IPS-NIHi7 (cell line): ENCODE data around the gene RPS2.

Experiments
- DNase-seq: peaks from one replicate; pipeline ENCODE4 v3.0.0; 2012; ENCODE audit warnings: mixed read lengths; ENCODE audit errors: extremely low spot score

Gene RPS2

DNA sequence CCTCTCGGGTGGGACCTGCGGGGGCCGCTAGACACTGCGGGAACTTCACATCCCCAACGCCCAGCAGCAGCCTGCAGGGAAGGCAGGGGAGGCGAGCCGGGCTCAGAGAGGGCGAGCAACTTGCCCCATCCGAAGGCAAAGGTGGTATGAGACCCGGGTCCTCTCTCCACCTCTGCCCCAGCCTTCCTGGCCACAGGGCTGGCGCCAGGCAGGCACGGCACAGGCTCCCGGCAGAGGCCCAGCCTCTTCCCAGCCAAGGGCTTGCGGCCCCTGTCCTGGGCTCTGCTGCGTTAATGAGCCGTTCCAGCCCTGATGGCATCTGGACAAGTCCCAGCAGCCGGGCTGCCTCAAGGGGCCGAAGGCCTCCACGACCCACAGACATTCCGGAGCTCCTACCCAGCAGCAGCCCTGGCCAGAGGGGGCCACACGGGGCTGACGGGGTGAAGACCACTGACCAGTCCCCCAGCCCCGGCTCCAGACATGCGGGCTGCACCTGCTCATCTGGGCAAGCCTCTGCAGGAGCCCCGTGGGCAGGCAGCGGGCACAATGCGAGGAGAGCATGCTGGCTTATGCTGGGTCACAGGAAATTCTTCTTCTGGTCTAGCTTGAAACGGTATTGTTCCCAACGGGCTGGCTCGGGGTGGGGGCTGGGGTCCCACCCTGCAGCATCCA, 45.2 kb downstream of the RPS2 start:
- no peak for DNase-seq

DNA sequence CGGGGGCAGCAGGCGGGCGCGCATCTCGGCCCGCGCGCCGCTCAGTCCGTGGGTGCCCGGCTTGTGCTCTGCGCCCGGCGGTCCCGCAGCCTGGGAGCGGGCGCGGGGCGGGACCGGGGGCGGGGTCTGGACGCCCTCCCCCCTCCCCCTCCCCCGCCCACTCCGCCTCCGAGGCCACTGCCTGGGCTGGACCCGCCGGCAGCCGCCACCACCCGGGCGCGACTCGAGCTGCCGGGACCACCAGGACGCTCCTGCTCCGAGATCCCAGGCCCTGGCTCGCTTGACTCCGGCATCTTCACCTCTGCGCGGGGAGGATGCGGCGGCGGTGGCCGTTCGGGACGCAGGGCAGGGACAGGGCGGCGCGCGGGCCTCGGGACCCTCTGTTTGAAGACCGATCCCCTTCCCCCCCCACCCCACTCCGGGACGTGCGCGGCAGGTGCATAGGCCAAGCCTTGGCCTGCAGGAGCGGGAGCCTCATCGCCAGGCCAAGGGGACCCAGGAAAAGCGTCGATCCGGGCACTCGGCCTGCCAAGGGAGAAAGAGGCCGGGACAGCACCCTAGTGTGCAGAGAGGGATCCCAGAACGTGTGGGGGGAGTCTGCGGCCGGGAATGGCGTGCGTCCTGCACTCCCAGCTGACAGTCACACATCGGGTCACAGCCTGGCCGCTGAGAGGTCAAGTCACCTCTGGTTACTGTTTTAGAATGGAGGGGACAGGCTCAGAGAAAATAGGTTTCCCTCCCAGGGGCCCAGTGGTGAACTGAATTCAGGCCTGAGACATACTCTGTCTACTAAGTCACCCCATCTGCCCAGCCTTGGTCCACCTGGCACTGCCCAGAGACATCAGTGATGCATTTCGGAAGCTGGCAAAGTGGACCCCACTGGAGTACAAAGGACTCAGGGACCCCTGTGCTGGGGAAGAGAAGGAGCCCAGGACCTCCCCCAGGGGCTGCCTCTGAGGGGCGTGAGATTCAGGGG, 46.0 kb downstream of the RPS2 start, which contains the start of gene HS3ST6:
Gene HS3ST6 (minus strand): TSS at position 65 of the 976 bp plus-strand sequence. CDS start 92 bp downstream, outside the sequence.
- DNase-seq: peak; percentile 67

DNA sequence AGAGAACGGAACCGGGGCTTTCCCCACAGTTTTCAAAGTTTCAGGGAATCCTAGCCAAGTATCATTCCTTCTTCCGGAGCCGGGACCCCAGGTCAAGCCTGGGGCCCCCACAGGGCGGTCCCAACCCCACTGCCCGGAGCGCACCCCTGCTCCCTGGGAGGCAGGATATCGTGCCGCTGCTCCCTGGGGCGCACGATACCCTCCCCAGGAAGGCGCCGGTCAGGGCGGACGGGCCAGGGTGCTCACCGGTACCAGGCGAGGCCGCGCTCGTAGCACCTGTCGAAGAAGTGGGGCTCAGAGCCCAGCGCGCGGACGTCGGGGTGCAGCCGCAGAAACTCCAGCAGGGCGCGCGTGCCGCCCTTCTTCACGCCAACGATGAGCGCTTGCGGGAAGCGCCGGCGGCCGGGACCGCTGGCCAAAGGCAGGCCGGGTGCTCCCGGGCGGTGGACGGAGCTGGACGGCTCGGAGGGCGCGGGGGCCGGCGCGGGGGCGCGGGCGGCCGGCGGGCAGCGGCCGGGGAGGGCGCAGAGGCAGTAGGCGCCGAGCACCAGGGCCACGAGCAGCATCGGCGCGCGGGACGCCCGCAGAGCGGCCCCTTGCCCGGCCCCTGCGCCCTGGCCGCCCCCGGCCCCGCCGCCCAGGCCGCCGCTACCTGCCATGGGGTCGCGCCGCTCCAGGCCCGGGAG, 46.8 kb downstream of the RPS2 start:
- no peak for DNase-seq

DNA sequence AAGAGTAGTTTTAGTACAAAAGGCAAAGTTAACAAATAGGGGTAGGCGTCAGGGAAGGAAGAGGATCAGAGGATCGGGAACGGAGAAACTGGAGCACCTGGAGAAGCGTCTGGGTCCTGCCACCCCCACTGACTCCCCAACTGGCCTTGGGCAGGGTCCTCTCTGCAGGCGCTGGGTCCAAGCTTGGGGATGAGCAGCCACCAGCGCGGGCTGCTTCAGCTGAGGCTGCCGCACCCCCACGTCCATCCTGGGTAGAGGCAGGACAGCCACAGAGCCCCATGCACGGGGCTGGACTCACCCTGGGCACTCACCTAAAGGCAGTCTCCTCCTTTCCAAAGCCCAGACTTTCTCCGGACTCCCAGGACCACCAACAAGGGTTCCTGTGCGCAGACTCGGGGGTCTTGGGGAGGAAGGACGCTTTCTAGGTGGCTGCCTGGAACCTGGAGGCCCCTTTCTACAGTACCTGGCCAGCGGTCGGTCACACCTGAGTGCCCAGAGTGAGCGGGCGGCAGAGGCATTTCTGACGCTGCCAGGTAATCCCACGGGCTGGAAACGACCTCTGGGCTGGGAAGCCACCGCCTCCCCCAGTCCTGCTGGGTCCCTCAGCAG, 47.5 kb downstream of the RPS2 start:
- no peak for DNase-seq

DNA sequence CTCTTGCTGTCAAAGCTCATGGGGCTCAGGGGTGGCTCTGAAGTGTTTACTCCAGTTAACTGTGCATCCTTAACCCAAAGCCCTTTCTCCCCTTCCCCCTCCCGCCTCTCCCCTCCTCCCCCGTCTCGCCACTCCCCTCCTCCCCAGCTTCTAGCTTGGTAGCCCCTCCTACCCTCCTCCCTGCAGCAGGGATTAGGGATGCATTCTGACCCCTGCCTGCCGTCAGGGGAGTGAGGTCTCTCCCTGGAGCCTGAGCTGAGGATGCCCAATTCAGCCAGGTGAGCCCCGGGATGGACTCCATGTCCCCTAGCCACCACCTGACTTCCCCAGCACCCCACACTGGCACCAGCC, 48.0 kb downstream of the RPS2 start:
- peak; percentile 65 for DNase-seq

DNA sequence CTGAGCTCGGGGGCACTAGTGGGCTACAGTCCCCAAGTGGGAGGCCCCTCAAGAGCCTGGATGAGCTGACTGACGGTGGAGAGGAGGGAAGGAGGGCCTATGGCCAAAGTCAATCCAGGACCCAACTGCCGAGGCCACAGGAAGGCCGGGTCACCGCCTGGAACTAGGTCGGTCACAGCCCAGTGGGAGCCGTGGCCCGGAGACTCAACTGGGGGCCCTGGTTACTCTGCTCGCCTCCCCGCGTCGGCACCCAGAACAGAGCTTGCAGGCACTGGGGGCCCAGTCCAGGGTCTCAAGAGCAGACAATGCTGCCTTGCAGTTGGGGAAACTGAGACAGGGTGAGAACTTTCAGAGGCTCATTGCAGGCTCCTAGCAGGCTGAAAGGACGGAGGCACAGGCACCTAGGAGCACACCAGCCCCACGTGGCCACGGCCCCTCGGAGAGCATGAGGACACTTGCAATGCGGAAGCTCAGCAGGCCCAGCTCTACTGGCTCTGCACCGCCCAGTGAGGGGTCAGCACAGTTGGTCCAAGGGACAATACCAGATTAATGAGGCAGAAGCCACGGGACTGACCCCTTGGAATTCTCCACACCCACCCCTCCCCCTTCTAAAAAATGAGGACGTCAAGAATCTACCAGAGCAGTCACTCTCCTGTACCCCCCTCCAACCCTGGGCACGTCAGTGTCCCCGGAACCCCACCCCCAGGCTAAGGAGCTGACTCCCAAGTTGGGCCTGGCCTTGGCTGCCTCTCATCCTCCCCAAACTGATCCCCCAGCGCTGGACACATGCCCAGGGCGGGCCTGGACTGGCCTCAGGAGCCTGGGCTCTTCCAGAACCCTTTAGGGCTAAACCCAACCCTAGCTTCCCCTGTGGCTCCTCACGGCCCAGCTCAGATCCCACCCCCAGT, 48.6 kb downstream of the RPS2 start:
- DNase-seq: no peak

DNA sequence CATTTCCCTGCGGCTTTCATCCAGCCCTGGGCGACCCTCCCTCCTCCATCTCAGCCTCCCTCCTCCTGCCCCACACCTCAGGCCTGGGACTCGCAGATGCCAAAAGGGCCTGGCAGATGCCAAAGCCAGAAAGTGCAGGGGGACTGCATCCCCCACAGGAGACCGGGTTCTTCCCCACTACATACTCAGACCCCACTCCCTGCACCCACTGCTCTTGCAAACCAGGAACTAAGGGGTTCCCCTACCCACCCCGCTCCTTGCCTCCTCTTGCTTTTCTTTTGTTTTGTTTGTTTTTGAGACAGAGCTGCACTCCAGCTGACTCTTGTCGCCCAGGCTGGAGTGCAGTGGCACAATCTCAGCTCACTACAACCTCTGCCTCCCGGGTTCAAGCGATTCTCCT, 49.6 kb downstream of the RPS2 start:
- no peak for DNase-seq

DNA sequence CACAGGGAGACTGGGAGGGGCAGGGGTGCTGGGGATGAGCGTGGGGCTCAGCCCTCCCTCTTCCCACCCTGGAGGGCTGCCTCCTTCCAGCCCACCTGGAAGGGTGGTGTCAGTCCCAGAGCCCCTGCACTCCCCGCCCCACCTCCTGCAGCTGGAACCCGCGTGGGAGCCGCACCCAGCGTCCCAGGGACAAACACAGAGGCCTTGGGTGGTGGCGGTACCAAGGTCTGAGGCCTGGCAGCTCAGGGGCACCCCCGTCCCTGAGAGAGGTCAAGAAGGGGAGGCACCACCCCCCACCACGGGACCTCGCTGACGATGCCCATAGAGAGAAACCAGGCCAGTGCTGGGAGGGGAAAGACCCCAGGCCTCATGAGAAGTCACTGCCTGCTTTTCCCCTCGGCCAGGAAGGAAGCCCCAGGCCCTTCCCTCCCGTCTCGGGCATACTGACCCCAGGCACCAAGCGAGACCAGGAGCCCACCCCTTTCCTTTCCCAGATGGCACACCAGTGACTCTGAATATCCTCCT, 50.5 kb downstream of the RPS2 start:
- no peak for DNase-seq

DNA sequence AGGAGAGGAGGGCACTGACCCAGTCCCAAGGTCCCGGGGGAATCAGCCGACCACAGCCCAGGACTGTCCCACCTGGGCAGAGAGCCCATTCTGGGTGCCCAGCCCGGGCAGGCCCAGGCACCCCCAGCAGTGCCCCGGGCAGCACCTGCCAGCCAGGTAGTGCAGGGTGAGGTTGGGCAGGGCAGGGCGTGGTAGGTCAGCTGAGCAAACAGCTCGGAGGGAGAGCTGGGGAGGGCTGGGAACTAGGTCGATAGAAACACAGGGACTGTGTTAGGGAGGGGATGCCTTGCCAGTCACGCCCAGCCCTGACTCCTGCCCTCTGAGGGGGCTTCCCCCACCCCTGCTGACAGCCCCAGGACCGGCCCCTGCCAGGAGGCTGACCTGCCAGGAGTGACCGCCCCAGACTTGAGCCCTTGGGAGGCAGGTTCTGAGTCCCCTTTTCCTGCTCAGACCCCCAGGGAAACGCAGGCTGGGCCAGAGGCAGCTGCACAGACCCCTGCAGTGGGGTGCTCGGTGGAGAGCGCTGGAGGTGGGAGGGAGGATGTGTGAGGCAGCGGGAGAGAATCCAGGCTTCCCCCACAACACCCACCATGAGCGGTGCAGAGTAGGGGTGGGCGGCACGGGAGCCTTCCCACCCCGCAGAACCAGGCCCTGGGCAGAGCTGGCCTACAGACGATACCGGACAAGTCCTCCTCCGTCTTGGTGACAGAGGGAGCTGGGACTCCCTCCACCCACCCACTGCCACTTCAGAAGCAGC, 51.1 kb downstream of the RPS2 start:
- no peak for DNase-seq

DNA sequence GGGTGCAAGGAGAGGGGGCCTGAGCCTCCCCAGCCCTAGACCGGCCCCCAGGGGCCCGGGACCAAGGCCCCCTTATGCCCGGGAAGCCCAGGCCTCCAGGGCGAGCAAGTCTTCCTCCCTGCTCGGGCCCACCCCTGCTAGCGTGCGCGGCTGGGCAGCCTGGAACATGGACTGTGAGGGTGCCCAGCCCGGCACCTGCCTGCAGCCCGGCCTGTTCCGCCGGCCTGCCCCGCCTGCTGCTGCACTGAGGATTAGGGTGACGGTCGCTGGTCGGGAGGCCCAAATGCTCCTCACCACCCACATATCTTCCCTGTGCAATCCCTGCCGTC, 52.4 kb downstream of the RPS2 start:
- no peak for DNase-seq
